HG02678 (cell line): Measurements from ENCODE around the gene MBOAT7.

ENCODE experiments used
- ATAC-seq: cut with Tn5 transposase; IDR thresholded peaks from one replicate; pipeline ENCODE4 v1.9.1; 2021; ENCODE audit warnings: mild to moderate bottlenecking, moderate library complexity; ENCODE audit not compliant: unreplicated experiment

The MBOAT7 gene

GRCh38 chr19:54165222-54165621 lies 24.2 kb downstream of the MBOAT7 start:
- no peak for ATAC-seq

DNA sequence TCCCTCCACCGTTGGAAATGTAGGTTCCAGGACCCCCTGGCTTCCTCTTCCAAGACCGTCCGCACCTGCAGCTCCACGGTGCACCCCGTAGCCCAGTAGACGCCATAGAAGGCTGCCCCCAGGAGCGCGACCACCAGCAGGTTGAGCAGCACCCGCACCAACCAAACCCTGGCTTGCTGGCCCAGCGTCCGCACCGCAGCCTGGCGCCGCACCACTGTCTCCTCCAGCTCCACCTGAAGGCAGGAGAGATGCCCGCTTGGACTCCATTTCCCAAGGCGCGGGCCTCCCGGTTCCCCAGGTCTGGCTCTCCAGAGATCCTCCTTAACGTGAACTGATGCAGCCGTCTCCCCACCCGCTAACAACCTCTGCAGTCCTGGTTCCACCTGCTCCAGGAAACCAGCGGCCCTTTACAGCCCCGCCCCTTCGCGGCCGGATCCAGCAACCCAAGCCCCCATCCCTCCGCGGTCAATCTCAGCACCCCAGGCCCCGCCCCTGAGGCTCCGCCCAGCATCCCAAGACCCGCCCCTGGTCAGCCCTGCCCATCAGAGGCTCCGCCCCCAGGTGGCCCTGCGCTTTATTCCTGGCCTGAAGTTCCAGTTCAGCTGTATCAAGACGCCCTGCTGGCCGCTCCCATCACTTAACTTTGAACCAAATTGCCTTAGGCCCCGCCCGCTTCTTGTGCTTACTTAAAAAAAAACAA lies 24.9 kb downstream of the MBOAT7 start:
- no peak for ATAC-seq

DNA sequence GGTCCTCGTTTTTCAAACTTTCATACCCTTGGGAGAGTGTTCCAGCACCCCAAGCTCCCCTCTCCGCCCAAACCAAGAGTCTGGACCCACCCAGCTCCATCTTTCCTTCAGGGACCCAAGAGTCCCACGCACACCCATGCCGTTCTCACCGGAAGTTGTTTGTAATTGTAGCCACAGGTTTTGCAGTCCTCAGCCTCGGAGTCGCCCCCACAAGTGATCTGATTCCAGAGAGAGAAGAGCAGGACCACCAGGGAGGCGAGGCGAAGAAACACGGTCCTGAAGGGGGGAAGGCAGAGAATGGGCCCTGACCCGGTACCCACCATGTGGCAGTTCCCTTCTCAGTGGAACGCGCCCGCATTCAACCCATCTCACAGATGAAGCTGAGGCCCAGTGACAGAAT lies 26.5 kb downstream of the MBOAT7 start:
- ATAC-seq: no peak

GRCh38 chr19:54162241-54162805 lies 27.1 kb downstream of the MBOAT7 start:
- ATAC-seq: no peak

DNA sequence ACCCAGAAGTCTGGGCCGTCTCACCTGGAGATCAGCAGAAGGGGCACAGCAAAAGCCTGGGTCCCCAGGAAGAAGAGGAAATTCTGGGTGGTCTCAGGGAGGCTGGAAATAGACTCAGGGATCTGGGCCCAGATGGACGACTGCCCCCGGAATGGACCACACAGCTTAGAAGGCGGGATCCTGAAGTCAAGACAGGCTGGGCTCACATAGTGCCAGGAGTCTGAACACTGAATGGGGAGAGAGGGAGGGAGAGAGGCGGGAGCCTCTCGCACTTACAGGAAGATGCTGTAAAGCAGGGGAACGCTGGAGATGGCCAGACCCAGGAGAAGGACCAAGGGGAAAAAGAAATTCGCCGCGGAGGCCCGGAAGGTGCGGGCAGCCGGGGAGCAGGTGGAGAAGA lies 28.5 kb downstream of the MBOAT7 start:
- no peak for ATAC-seq

- no peak for ATAC-seq
Observed at GRCh38 chr19:54160182-54160811, 29.1 kb downstream of the MBOAT7 start.

DNA sequence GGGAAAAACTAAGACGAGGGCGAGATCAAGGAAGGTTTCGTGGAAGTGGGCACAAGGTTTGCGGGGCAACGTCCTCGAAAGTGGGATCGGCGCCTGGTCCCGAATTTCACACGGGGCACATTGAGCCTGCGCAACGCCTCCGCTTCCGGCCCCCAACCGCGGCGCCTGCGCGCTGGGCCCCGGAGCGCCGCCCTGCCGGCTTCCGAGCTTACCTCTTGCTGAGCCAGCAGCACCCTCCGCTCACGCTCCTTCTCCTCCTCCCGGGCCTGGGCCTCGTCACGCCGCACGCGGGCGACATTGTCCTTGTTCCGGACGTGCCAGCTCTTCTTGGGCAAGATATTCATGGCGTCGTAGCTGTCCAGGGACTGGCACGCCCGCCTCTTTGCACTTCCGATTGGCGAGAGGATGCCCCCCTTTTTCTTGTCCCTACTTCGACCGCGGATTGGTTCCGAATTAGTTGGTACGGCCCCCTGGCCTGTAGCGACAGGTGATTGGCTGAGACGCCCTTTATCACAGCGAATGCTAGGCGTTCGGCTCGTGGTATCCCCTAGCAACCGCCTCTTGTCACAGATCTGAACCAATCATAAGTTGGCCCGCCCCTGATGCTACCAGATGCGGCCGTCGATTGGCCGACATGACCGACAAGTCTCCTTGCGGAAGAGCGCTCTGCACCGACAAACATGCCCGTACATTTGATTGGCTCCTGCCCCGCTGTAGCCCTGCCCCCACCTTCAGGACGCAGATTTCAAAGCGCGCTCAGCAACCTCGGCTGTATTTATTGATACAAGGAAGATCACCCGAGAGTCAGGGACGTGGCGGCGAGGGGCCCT lies 29.8 kb downstream of the MBOAT7 start, which contains the start of gene LENG1:
Gene LENG1, minus strand, starts transcription at position 370 of the 830 bp plus-strand sequence. Its CDS starts 26 bp downstream, at position 344.
- ATAC-seq: peak; percentile 91

DNA sequence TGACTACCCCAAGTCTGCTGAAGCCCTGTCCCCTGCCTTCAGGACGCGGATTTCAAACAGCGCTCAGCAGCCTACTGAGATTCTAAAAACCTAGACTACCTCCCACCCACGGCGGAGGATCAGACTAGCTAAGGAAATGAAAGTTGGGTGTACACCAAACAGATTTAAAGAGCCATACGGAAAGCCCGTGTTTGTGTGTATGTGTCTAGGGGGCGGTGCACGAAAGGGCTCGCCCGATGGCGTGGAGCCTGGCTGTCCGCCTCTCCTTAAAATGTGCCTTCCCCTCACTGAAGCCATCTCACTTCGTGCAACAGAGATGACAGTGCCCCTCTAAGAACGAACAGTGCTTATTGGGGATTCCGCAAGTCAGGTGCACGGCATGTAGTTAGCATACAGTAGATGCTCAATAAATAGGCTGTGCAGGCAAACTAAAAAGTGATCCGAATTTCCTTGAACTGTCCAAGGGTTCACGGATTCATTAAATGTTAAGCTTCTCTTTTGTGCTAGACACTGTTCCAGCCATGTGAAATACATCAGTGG lies 30.5 kb downstream of the MBOAT7 start:
- no peak for ATAC-seq

GRCh38 chr19:54156953-54157352 lies 32.4 kb downstream of the MBOAT7 start:
- no peak for ATAC-seq

DNA sequence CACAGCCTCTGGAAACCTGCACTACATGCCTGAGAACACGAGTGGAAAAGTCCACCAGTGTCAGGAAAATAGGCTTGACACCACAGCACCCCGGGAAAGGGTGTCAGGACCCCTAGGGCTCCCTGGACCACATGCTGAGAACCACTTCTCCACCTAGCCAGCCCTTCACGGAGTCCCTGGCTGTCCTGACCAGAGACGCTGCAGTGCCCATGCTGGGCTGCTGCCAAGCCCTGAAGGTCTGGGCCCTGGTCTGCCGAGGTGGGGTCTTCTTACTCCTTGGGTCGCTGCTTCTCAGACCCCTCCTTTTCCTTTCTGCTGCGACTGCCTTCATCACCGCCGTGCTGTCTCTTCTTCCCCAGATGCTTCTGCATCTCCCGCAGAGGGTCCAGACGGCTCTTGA lies 32.9 kb downstream of the MBOAT7 start:
- no peak for ATAC-seq

DNA sequence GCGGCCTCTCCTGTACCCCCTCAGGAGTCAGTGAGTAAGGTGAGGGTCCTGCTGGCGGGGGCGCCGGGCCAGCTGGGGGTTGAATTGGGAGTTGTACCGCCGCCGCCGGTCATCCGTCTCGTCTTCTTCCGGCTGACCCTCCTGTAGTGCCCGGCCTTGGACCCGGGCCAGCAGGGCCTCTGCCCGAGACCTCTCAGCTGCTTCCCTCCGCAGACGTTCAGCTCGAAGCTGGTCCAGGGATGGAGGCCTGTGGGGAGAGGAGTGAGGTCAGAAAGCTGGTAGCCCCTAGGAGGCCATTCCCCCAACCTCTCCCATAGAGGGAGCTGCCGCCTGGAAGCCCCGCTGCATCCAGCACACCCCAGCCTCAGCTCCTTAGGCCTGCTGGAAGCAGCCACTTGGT lies 33.7 kb downstream of the MBOAT7 start:
- ATAC-seq: no peak

- no peak for ATAC-seq
Observed at GRCh38 chr19:54154603-54155345, 34.6 kb downstream of the MBOAT7 start.

DNA sequence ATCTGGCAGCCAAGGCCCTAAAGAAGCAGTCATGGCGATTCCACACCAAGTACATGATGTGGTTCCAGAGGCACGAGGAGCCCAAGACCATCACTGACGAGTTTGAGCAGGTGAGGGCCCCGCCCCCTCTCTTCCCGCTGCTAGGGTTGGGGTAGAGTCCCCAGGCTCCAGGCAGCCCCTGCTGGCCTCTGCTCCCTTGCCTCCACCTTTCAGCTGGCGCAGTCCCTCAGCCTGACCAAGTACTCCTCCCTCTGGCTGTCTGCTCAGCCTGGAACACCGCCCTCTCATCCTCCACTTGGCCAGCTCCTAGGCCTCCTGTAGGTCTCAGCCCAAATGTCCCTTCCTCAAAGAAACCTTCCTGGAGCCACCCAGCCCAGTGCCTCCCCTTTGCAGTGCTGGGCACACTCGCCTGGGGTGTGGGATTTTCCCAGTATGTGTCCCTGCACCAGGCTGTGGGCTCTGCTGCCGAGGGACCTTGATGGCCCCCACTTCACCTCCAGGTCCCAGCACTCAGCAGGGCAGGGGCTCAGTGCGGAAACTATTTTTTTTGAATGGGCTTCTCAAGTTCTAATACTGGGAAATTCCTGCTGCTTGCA lies 35.6 kb downstream of the MBOAT7 start:
- no peak for ATAC-seq

DNA sequence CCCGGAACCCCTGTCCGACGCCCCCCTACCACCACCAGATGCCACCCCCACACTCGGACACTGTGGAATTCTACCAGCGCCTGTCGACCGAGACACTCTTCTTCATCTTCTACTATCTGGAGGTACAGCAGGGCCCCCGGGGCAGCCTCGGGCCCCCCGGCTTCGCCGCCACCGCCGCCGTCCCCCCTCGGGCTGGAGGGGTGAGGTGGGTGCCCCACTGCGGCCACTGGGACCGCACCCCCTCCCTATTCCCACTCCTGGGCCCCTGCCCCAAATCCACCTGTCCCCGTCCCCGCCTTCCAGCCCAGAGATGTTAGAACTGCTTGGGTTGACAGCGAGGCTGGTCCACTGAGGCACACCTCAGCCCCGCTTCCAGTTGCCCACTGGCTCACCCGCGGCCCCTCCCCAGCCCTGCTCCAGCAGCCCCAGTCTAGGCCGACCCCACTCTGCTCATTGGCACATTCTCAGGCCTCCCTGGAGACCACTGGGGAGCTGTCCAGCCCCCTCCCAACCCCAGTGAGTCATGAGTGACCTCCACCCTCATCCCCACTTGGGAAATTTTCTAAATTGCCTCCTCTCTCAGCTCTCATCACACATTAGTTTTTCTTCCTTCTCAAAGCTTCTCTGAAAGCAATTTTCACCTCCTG lies 36.4 kb downstream of the MBOAT7 start:
- no peak for ATAC-seq

GRCh38 chr19:54152267-54152666 lies 37.1 kb downstream of the MBOAT7 start:
- no peak for ATAC-seq

- no peak for ATAC-seq
Observed at GRCh38 chr19:54151362-54152035, 37.9 kb downstream of the MBOAT7 start.

DNA sequence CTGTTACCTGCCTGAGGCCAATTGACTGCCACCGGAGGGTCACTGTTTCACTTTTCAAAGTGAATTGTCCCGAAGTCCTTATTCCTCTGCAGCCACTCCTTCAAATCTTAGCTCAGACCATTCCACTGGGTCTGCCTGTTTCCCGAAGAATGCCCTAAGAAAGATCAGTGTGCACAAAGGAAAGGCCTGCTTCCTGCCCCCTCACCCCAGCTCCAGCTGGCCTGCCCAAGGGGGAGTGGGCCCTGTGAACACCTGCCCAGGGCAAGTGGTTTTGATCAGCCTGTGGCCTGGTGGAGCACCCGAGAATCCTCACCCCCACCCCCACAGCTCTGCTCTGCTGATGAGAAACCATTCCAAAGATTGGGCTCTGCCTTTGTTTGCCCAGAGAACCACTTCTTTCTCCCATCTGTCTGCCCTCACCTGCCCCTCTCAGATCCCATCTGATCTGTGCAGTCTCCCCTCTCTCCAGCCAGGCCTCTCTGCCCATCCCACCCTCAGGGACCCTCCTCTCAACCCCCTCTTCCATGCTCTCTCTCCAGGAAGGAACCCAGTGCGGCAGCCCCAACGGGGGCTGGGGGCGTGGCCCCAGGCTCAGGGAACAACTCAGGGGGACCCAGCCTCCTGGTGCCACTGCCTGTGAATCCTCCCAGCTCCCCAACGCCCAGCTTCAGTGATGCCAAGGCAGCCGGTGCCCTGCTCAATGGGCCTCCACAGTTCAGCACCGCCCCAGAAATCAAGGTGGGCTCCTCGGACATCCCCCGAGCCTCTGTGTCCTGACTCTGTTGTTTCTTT lies 40.2 kb downstream of the MBOAT7 start:
- no peak for ATAC-seq

DNA sequence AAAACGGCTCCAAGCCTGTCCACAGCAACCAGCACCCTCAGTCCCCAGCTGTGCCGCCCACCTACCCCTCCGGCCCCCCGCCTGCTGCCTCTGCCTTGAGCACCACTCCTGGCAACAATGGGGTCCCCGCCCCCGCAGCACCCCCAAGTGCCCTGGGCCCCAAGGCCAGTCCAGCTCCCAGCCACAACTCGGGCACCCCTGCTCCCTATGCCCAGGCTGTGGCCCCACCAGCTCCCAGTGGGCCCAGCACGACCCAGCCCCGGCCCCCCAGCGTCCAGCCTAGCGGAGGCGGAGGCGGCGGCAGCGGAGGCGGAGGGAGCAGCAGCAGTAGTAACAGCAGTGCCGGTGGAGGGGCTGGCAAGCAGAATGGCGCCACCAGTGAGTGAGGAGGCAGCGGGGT lies 41.2 kb downstream of the MBOAT7 start:
- no peak for ATAC-seq
